ENCODE measurements around the gene HMGN3. TPM values are rescaled to one million over a fixed set of nuclear protein-coding genes. Genes with fewer than 3 reads are reported as not detected.
"Not testable (repeated sequence)": the region's sequence is repeated elsewhere in the genome, so short reads cannot be mapped to it uniquely, and the experiment has no call there.

HMGN3 gene
- total RNA-seq, 6 donors from 2014 or later, result 76.2 to 244 (median 102) TPM

DNA sequence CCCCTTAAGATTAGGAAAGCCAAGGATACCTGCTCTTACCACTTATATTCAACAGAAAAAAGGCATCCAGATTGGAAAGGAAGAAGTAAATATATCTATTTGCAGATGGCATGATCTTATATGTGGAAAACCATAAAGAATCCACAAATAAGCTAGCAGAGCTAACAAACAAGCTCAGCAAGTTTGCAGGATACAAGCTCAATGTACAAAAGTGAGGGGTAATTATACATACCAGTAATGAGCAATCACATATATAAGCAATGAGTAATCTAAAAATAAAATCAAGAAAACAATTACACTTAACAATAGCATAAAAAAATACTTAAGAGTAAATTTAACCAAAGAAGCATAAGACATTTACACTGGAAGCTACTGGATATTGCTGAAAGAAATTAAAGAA is 31.6 kb upstream of the HMGN3 start:
- no peaks in the 10 kb centered on the region for H3K36me3 ChIP-seq
- TF ChIP-seq POLR2A (IDR thresholded peaks at IDR 0.05) (no peak), EP300 (IDR thresholded peaks at IDR 0.05) (no peak)
- TF ChIP-seq, protein P1, sequence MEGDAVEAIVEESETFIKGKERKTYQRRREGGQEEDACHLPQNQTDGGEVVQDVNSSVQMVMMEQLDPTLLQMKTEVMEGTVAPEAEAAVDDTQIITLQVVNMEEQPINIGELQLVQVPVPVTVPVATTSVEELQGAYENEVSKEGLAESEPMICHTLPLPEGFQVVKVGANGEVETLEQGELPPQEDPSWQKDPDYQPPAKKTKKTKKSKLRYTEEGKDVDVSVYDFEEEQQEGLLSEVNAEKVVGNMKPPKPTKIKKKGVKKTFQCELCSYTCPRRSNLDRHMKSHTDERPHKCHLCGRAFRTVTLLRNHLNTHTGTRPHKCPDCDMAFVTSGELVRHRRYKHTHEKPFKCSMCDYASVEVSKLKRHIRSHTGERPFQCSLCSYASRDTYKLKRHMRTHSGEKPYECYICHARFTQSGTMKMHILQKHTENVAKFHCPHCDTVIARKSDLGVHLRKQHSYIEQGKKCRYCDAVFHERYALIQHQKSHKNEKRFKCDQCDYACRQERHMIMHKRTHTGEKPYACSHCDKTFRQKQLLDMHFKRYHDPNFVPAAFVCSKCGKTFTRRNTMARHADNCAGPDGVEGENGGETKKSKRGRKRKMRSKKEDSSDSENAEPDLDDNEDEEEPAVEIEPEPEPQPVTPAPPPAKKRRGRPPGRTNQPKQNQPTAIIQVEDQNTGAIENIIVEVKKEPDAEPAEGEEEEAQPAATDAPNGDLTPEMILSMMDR (IDR thresholded peaks at IDR 0.05), result no peak
- no peak for DNase-seq
- no peaks in the 10 kb centered on the region for H3K4me1 ChIP-seq
- no peaks in the 10 kb centered on the region for H3K9me3 ChIP-seq
- ATAC-seq (ENCODE audit: low FRiP score in 2 of 2), result no peak
- H3K4me3 ChIP-seq, result no peak overlapping the region
- no peak overlapping the region for H3K27ac ChIP-seq
- H3K27me3 ChIP-seq, result no peaks in the 10 kb centered on the region

GRCh38 chr6:79263359-79263758 is 28.9 kb upstream of the HMGN3 start:
- H3K9me3 ChIP-seq, result peaks cover 0 to 4% (median 0%) of the 10 kb centered on the region in 4 donors
- no peak for TF ChIP-seq POLR2A (IDR thresholded peaks at IDR 0.05)
- TF ChIP-seq POLR2AphosphoS5 (IDR thresholded peaks at IDR 0.05), result no peak
- no peak for TF ChIP-seq EP300 (IDR thresholded peaks at IDR 0.05)
- TF ChIP-seq, protein P1 (IDR thresholded peaks at IDR 0.05), result no peak
- H3K27me3 ChIP-seq, result no peaks in the 10 kb centered on the region
- H3K36me3 ChIP-seq, result no peaks in the 10 kb centered on the region
- no peak overlapping the region for H3K4me3 ChIP-seq
- no peaks in the 10 kb centered on the region for H3K4me1 ChIP-seq
- ATAC-seq (ENCODE audit: low FRiP score in 2 of 2), result no peak
- DNase-seq, result no peak
- no peak overlapping the region for H3K27ac ChIP-seq

- TF ChIP-seq, protein P1 (IDR thresholded peaks at IDR 0.05), result no peak
- TF ChIP-seq POLR2A (IDR thresholded peaks at IDR 0.05) (no peak), POLR2AphosphoS5 (IDR thresholded peaks at IDR 0.05) (no peak), EP300 (IDR thresholded peaks at IDR 0.05) (no peak)
- Histone ChIP-seq H3K4me3 (no peak overlapping the region), H3K9me3 (peaks cover 0 to 4% (median 0%) of the 10 kb centered on the region in 4 donors), H3K4me1 (no peaks in the 10 kb centered on the region), H3K36me3 (no peaks in the 10 kb centered on the region), H3K27ac (no peak overlapping the region), H3K27me3 (no peaks in the 10 kb centered on the region)
- ATAC-seq (ENCODE audit: low FRiP score in 2 of 2), result no peak
- no peak for DNase-seq
- 57 to 72% methylated on average over 3 to 5 of the region's 5 CpGs for WGBS, 2 donors
Measured at GRCh38 chr6:79261666-79262065, 27.2 kb upstream of the HMGN3 start.

DNA sequence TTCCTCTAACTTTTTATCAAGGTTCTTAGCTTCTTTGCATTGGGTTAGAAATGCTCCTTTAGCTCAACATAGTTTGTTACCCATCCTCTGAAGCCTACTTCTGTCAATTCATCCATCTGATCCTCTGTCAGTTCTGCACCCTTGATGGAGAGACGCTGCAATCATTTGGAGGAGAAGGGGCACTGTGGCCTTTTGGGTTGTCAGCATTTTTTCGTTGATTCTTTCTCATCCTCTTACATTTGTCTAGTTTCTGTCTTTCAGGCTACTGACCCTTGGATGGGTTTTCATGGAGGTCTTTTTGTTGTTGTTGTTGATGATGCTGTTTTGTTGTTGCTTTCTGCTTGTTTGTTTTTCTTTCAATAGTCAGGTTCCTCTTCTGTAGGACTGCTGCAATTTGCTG is 26.3 kb upstream of the HMGN3 start:
- Histone ChIP-seq H3K27ac (no peak overlapping the region), H3K4me3 (no peak overlapping the region), H3K27me3 (no peaks in the 10 kb centered on the region), H3K4me1 (no peaks in the 10 kb centered on the region), H3K9me3 (peaks cover 0 to 4% (median 0%) of the 10 kb centered on the region in 4 donors), H3K36me3 (no peaks in the 10 kb centered on the region)
- WGBS, 2 donors, result 84 to 94% methylated on average over 2 of the region's 2 CpGs
- ATAC-seq (ENCODE audit: low FRiP score in 2 of 2) (no peak), DNase-seq (no peak)
- TF ChIP-seq EP300 (IDR thresholded peaks at IDR 0.05), result no peak
- no peak for TF ChIP-seq POLR2AphosphoS5 (IDR thresholded peaks at IDR 0.05)
- no peak for TF ChIP-seq POLR2A (IDR thresholded peaks at IDR 0.05)
- TF ChIP-seq, protein P1 (IDR thresholded peaks at IDR 0.05), result no peak

DNA sequence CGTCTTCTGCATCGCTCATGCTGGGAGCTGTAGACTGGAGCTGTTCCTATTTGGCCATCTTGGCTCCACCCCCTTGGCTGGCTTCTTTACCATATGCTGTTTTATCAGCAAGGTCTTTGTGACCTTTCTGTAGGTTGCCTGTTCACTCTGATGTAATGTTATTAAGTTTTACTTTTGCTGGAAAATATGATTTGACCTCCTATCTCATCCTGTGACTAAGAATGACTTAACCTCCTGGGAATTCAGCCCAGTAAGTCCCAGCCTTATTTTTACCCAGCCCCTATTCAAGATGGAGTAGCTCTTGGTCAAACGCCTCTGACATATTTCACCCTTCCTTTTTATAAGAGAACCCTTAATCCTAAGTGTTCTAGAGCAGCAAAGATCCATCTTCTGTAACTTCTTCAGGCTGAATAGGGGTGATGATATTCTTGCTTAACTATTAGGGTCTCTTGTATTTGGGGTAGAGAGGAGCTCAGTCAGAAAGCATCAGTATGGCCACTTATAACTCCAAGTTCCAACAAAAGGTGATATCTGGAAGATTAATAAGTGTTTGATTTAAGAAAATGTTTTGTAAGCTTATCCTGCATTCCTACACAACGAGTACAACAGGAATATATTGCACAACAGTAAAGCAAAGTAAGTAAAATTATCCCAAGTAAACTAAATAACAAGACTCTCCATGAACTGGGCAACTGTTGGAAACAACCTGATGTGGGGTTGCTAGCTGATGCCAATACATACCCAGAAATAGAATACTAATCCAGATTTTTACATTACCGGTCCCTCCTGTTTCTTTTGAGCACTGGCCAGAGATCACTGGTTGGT is 23.1 kb upstream of the HMGN3 start:
- H3K4me1 ChIP-seq, result no peaks in the 10 kb centered on the region
- H3K27ac ChIP-seq, result no peak overlapping the region
- no peaks in the 10 kb centered on the region for H3K27me3 ChIP-seq
- ATAC-seq (ENCODE audit: low FRiP score in 2 of 2) (no peak), DNase-seq (no peak)
- no peak overlapping the region for H3K4me3 ChIP-seq
- WGBS, 2 donors, result 65 to 66% methylated on average over 5 of the region's 5 CpGs
- no peak for TF ChIP-seq EP300 (IDR thresholded peaks at IDR 0.05)
- no peak for TF ChIP-seq POLR2AphosphoS5 (IDR thresholded peaks at IDR 0.05)
- TF ChIP-seq, protein P1 (IDR thresholded peaks at IDR 0.05), result no peak
- TF ChIP-seq POLR2A (IDR thresholded peaks at IDR 0.05), result no peak
- H3K36me3 ChIP-seq, result no peaks in the 10 kb centered on the region
- peaks cover 0 to 4% (median 0%) of the 10 kb centered on the region in 4 donors for H3K9me3 ChIP-seq

- WGBS, 2 donors, result 33 to 80% methylated on average over 3 to 10 of the region's 10 CpGs
- ATAC-seq (ENCODE audit: low FRiP score in 2 of 2); H3K36me3 ChIP-seq; H3K27me3 ChIP-seq; H3K4me3 ChIP-seq; H3K27ac ChIP-seq; H3K9me3 ChIP-seq; H3K4me1 ChIP-seq: not testable (repeated sequence)
- peak in 1 of 2 donors; percentile 13 for DNase-seq
Measured at GRCh38 chr6:79256770-79257169, 22.3 kb upstream of the HMGN3 start.

GRCh38 chr6:79255086-79255485 is 20.6 kb upstream of the HMGN3 start:
- not testable (repeated sequence) for H3K4me3 ChIP-seq; H3K9me3 ChIP-seq; ATAC-seq (ENCODE audit: low FRiP score in 2 of 2); H3K27me3 ChIP-seq; DNase-seq; H3K27ac ChIP-seq; H3K4me1 ChIP-seq; H3K36me3 ChIP-seq
- 97 to 98% methylated on average over 3 of the region's 3 CpGs for WGBS, 2 donors

All from upper lobe of left lung (tissue), 6 donors.